ENCODE measurements around the gene U2AF1L4.

The U2AF1L4 gene

GRCh38 chr19:35745328-35746086, at the start of gene U2AF1L4, which contains the start of gene PSENEN:
TSS of gene U2AF1L4 (minus strand) at chr19:35745418. CDS start at chr19:35745391, 27 bp downstream.
TSS of gene PSENEN (plus strand) at chr19:35745651. CDS start at chr19:35745931, 280 bp downstream.
- peak; percentile 97 for DNase-seq (ENCODE audit: low read depth, low spot score)
- H3K4me3 ChIP-seq (ENCODE audit: low read depth, low read length) = peak within 1 kb of the TSS; percentile 88
- ChIA-PET CTCF (interaction anchor here (1.0 to 1.6 kb wide), 5 partner anchors 12 to 187 kb away, joined by 3 to 8 read pairs (median 4); partner anchors contain the start of gene PROSER3), POLR2A (interaction anchor here (0.6 to 2.4 kb wide), 5 partner anchors 11 to 186 kb away, joined by 3 to 7 read pairs (median 3); partner anchors contain the start of gene HSPB6)
- no peak for TF ChIP-seq CTCF (IDR thresholded peaks at IDR 0.05; ENCODE audit: insufficient read depth, low read length, missing control alignments)

- TF ChIP-seq CTCF (IDR thresholded peaks at IDR 0.05; ENCODE audit: insufficient read depth, low read length, missing control alignments) = no peak
- ChIA-PET POLR2A (no interaction called here), CTCF (no interaction called here)
- no peak for DNase-seq (ENCODE audit: low read depth, low spot score)
- no peak overlapping the region for H3K4me3 ChIP-seq (ENCODE audit: low read depth, low read length)
Observed at GRCh38 chr19:35793381-35794165, 48.4 kb upstream of the U2AF1L4 start.

GRCh38 chr19:35792888-35793287, 47.7 kb upstream of the U2AF1L4 start:
- H3K4me3 ChIP-seq (ENCODE audit: low read depth, low read length) = no peak overlapping the region
- ChIA-PET CTCF (no interaction called here), POLR2A (no interaction called here)
- no peak for TF ChIP-seq CTCF (IDR thresholded peaks at IDR 0.05; ENCODE audit: insufficient read depth, low read length, missing control alignments)
- DNase-seq (ENCODE audit: low read depth, low spot score) = no peak

GRCh38 chr19:35792312-35792711, 47.1 kb upstream of the U2AF1L4 start:
- ChIA-PET POLR2A (no interaction called here), CTCF (no interaction called here)
- no peak for TF ChIP-seq CTCF (IDR thresholded peaks at IDR 0.05; ENCODE audit: insufficient read depth, low read length, missing control alignments)
- no peak for DNase-seq (ENCODE audit: low read depth, low spot score)
- H3K4me3 ChIP-seq (ENCODE audit: low read depth, low read length) = no peak overlapping the region

- DNase-seq (ENCODE audit: low read depth, low spot score) = no peak
- CTCF ChIA-PET = no interaction called here
- TF ChIP-seq CTCF (IDR thresholded peaks at IDR 0.05; ENCODE audit: insufficient read depth, low read length, missing control alignments) = no peak
- H3K4me3 ChIP-seq (ENCODE audit: low read depth, low read length) = no peak overlapping the region
- POLR2A ChIA-PET = no interaction called here
Observed at GRCh38 chr19:35791814-35792279, 46.6 kb upstream of the U2AF1L4 start.
